Transverse colon (tissue), 4 donors: ENCODE measurements around the gene C15orf61. TPM values are rescaled to one million over a fixed set of nuclear protein-coding genes. Genes with fewer than 3 reads are reported as not detected.

Experiments
- DNase-seq: peaks from one replicate; pipeline ENCODE4 v3.0.0-alpha.2; 2019
- H3K27ac ChIP-seq, 4 donors: fragments of 200-600 bp; sonication (generic); 2 replicates each; pipeline ENCODE4 v1.5.1; 2016 to 2018; ENCODE audit warnings: inconsistent platforms in 4 of 4
- H3K27me3 ChIP-seq: fragments of 200-600 bp; sonication (generic); 2 replicates; pipeline ENCODE4 v1.5.1; 2017; ENCODE audit warnings: inconsistent platforms
- H3K36me3 ChIP-seq, 4 donors: fragments of 200-600 bp; sonication (generic); 2 replicates each; pipeline ENCODE4 v1.5.1; 2017 to 2019; ENCODE audit warnings: inconsistent platforms in 4 of 4
- H3K4me1 ChIP-seq, 4 donors: fragments of 200-600 bp; sonication (generic); 2 replicates each; pipeline ENCODE4 v1.5.1; 2017 to 2020; ENCODE audit warnings: inconsistent platforms in 4 of 4
- H3K4me3 ChIP-seq, 4 donors: fragments of 200-600 bp; sonication (generic); 1 replicate in 1 of 4; 2 replicates in 3 of 4; pipeline versions ENCODE4 v1.5.1 to v1.6.1; 2017 to 2019; ENCODE audit warnings: inconsistent platforms in 4 of 4
- H3K9me3 ChIP-seq, 2 donors: fragments of 200-600 bp; sonication (generic); 2 replicates each; pipeline ENCODE4 v1.5.1; 2017 to 2019; ENCODE audit warnings: inconsistent platforms in 2 of 2
- CTCF ChIP-seq, 5 experiments: fragments of 200-600 bp in 3 of 5; fragments of 450-650 bp in 2 of 5; sonication (generic) in 3 of 5; IDR thresholded peaks; 1 replicate in 2 of 5; 2 replicates in 3 of 5; pipeline ENCODE4 v1.5.1; 2016 to 2017; ENCODE audit warnings: antibody characterized with exemption in 5 of 5, inconsistent platforms in 3 of 5, mild to moderate bottlenecking in 2 of 5, moderate library complexity in 1 of 5
- EP300 ChIP-seq: sonication (generic); formaldehyde crosslinking; IDR thresholded peaks from one replicate; pipeline ENCODE4 v1.6.1; 2017; ENCODE audit warnings: antibody characterized with exemption, low read depth
- POLR2A ChIP-seq: fragments of 450-650 bp; IDR thresholded peaks from one replicate; pipeline ENCODE4 v1.6.1; 2016; ENCODE audit warnings: antibody characterized with exemption, mild to moderate bottlenecking, moderate library complexity
- POLR2AphosphoS5 ChIP-seq, 3 donors: sonication (generic); formaldehyde crosslinking; IDR thresholded peaks; one replicate each; pipeline ENCODE4 v1.6.1; 2016; ENCODE audit warnings: antibody characterized with exemption in 3 of 3
- WGBS, 2 donors: methylation state at CpG; one replicate each; pipeline ENCODE4 v1.1.5; 2018; ENCODE audit warnings: low coverage in 1 of 2; 5-methylcytosine and 5-hydroxymethylcytosine counted together
- in situ Hi-C, 4 donors: fragments of 200-750 bp; cut with MboI; loops; one replicate each; pipeline versions ENCODE4 v1.15.0 to v1.15.1; 2017; ENCODE audit warnings: low sequenced_read_pairs in 3 of 4, low pct_ligation_motif_present in 1 of 4, low pct_unique_long_range_greater_than_20kb in 1 of 4
- intact Hi-C: fragments of 100-400 bp; cut with DNase I; formaldehyde crosslinking; loops from one replicate; pipeline ENCODE4 v1.15.1; 2023; ENCODE audit warnings: low total_unique reads
- total RNA-seq, 4 donors: library from RNA; depleted of rRNA; stranded (reverse); fragments of >200 nt; gene quantifications; one replicate each; pipeline ENCODE4 v1.1.0, GENCODE V29; 2016

The C15orf61 gene
- total RNA-seq, 4 donors from 2014 or later = 4.0 to 22.4 (median 9.8) TPM

DNA sequence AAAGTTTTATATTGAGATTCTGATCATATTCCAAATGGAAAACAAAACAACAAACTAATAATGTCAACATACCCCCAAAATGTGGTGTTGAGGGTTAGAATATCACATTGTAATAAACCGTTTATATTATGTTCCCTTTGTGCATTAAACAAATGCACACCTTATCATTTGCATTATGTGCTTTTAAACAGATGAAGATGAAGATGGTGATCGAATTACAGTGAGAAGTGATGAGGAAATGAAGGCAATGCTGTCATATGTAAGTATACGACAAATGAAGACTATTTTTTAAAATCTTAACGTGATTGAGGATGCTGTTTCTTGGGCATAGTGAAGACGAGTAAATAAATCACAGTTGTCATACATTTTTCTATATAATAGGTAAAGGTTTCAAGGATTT, 42.2 kb downstream of the C15orf61 start:
- H3K27me3 ChIP-seq = no peaks in the 10 kb centered on the region
- H3K27ac ChIP-seq = no peak overlapping the region
- peaks cover 0 to 11% (median 0%) of the 10 kb centered on the region in 4 donors for H3K4me1 ChIP-seq
- no peak for DNase-seq
- TF ChIP-seq EP300 (no peak), POLR2AphosphoS5 (IDR thresholded peaks at IDR 0.05) (no peak), CTCF (IDR thresholded peaks at IDR 0.05) (no peak), POLR2A (no peak)
- H3K9me3 ChIP-seq = no peaks in the 10 kb centered on the region
- H3K4me3 ChIP-seq = no peak overlapping the region
- 95 to 97% methylated on average over 5 of the region's 5 CpGs for WGBS, 2 donors
- H3K36me3 ChIP-seq = peaks cover 0 to 12% (median 1%) of the 10 kb centered on the region in 4 donors
- in situ Hi-C loops (no loop called here), intact Hi-C loops (no loop called here)

DNA sequence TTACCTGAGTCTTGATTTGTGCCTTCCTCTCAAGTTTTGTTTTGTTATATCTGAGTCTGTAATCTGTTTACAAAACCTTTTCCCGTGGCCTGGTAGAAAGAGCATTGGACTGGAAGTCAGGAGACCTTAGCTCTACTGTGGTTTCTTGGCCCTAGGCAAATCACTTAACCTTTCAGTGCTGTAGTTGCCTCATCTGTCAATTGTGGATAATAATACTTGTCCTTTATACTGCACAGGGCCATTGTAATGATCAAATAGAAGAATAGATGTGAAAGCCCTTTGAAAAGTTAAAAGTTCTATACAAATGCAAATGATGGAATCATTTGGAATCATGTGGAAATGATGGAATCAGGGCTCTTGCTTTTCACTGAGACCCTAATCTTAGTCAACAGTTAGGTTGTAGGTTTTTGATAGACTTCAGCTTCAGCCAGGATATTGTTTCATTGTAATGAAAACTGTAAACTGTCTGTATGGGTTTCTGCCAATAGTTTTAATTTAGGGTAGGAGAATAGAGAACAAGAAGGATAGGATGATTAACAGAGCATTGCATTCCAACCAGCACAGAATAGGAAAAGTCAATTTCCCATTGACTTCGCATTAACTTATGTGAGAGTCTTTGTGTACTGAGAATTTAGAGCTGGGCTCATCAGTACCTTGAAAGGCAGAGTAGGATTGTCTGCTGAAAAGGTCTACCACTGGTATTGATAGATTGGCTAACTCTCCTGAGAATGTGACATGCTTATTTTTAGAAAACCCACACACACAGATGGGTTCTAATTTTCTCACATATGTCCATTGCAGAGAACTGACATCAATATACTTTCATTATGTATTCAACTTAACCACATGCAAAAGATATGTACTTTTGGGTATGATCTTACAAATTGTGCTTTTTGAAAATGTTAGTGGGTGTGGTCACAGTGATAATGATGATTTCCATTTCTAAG, 43.4 kb downstream of the C15orf61 start:
- in situ Hi-C loops = no loop called here
- Histone ChIP-seq H3K4me1 (peaks cover 0 to 20% (median 5%) of the 10 kb centered on the region in 4 donors), H3K27me3 (no peaks in the 10 kb centered on the region), H3K27ac (no peak overlapping the region), H3K36me3 (no peaks in the 10 kb centered on the region), H3K4me3 (no peak overlapping the region), H3K9me3 (no peaks in the 10 kb centered on the region)
- DNase-seq = no peak
- 82 to 91% methylated on average over 2 of the region's 2 CpGs for WGBS, 2 donors
- TF ChIP-seq POLR2AphosphoS5 (IDR thresholded peaks at IDR 0.05) (no peak), CTCF (IDR thresholded peaks at IDR 0.05) (no peak), EP300 (no peak), POLR2A (no peak)
- intact Hi-C loops = no loop called here

GRCh38 chr15:67564968-67565345, 44.0 kb downstream of the C15orf61 start:
- WGBS, 2 donors = 74 to 92% methylated on average over 3 of the region's 3 CpGs
- in situ Hi-C loops (no loop called here), intact Hi-C loops (no loop called here)
- TF ChIP-seq POLR2A (no peak), CTCF (IDR thresholded peaks at IDR 0.05) (no peak), POLR2AphosphoS5 (IDR thresholded peaks at IDR 0.05) (no peak), EP300 (no peak)
- no peaks in the 10 kb centered on the region for H3K9me3 ChIP-seq
- no peaks in the 10 kb centered on the region for H3K36me3 ChIP-seq
- no peak overlapping the region for H3K27ac ChIP-seq
- no peak for DNase-seq
- H3K27me3 ChIP-seq = no peaks in the 10 kb centered on the region
- no peak overlapping the region for H3K4me3 ChIP-seq
- H3K4me1 ChIP-seq = peaks cover 3 to 27% (median 10%) of the 10 kb centered on the region in 4 donors

GRCh38 chr15:67569668-67570067, 48.7 kb downstream of the C15orf61 start:
- Histone ChIP-seq H3K27me3 (no peaks in the 10 kb centered on the region), H3K36me3 (no peaks in the 10 kb centered on the region), H3K4me3 (no peak overlapping the region), H3K9me3 (no peaks in the 10 kb centered on the region), H3K4me1 (peaks cover 7 to 44% (median 20%) of the 10 kb centered on the region in 4 donors), H3K27ac (peak overlapping the region in 3 of 4 donors; percentile 63 to 82 (median 81))
- WGBS, 2 donors = 55 to 84% methylated on average over 2 to 3 of the region's 3 CpGs
- in situ Hi-C loops = no loop called here
- TF ChIP-seq EP300 (no peak), POLR2AphosphoS5 (IDR thresholded peaks at IDR 0.05) (no peak), CTCF (IDR thresholded peaks at IDR 0.05) (no peak), POLR2A (no peak)
- no peak for DNase-seq
- intact Hi-C loops = no loop called here
